Glomerular endothelial cell (primary cell): ENCODE data around the gene BPIFB2. TPM values are rescaled to one million over a fixed set of nuclear protein-coding genes. Genes with fewer than 3 reads are reported as not detected.

Experiments used
- DNase-seq: peaks from one replicate; pipeline ENCODE4 v3.0.0-alpha.2; 2011; ENCODE audit warnings: low read depth, low spot score; ENCODE audit errors: extremely low read depth
- total RNA-seq: library from RNA; depleted of rRNA; stranded (reverse); fragments of >200 nt; gene quantifications from 2 replicates; pipeline ENCODE4 v1.2.3, GENCODE V29; 2015

Gene BPIFB2
- total RNA-seq, 1 donor from 2014 or later = not detected

DNA sequence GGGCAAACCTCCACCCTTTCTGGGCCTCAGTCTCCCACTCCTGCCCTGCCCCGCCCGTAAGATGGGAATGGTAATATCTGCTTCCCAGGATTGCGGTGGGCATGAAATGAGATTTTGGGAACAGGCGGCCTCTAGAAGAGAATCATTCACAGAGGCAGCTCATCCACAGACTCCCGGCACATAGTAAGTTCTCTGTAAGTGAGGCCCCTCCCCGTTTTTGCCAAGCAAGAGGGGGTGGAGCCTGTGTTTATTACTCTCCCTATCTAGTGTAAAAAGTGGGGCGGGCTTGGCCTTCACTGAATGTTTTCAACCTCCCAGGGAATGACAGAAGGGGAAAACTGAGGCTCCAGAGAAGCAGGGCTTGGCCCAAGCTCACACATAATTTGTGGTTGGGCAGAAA lies 23.3 kb upstream of the BPIFB2 start:
- no peak for DNase-seq

DNA sequence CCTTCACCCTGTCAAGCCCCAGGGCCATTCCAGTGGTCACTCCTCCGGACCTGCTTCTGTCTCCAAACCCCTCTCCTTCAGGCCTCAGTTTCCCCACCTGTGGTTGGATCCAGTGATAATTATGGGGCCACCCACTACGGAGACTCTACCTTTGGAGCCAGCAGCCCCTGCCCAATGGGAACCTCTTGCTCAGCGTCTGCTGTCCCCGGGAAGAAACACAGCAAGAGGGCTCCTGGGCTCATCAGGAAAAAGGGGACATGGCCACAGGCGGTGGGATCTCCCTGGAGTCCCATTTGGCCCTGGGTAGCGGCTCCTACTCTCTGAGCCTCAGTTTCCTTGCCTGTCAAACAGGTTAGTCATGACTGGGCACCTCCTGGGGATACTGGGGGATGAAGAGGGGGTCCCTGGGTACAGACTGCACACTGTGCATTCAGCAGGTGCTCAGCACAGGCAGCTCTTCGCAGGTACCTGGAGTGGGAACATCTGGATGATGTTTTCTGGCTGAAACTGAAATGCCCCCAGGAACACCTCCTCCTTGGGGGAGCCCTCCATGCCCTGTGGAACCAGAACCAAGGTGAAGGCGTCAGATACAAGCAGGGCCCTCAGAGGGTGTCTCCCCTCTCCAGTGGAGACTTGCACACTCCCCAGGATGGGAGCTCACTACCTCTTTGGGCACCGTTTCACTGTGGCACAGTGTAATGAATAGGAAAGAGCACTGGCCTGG lies 22.7 kb upstream of the BPIFB2 start:
- DNase-seq = no peak

DNA sequence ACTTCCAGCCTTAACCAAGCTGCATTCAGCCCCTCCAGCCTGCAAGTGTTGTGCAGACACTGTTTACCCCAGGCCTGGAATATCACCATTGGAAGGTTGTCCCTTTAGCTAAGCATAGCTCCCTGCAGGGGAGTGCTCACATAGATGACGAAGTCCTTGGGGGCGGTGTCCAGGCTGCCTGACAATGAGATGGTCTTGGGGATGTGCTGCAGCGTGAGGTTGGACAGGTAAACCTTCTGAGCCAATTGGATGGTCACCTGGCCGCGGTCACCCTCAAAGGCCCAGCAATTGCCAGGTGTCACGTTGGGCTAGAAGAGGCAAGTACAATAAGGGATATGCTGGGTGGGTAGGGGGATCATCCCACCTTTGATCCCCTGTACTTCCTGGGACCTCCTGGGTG lies 21.9 kb upstream of the BPIFB2 start:
- DNase-seq = no peak

DNA sequence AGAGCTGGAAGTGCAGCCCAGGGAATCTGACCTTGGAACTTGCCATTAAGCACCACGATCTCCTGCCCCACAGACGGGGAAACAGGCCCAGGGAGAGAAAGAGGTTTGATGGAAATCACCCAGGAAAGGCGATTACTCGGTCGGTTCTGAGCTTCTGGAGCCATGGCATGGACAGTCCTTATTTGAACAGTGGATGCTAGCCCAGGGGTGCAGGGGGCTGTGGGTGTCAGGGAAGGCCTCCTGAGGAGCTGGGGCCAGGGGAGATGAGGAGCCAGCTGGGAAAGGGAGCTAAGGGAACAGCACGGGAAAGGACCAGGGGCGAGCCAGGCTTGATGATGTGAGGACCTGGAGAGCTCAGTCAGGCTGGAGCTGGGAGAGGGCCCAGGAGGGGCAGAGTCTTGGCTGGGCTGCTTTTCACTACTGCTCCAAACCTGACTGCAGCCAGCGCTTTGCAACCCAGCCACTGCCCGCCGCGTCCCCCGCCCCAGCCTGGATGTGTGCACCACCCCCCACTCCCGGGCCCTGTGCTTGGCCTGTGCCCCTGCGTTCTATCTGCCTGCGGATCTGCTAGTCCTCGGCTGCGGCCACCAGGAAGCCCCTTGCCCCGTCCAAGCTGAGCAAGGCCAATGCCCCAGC lies 21.1 kb upstream of the BPIFB2 start:
- DNase-seq = no peak

DNA sequence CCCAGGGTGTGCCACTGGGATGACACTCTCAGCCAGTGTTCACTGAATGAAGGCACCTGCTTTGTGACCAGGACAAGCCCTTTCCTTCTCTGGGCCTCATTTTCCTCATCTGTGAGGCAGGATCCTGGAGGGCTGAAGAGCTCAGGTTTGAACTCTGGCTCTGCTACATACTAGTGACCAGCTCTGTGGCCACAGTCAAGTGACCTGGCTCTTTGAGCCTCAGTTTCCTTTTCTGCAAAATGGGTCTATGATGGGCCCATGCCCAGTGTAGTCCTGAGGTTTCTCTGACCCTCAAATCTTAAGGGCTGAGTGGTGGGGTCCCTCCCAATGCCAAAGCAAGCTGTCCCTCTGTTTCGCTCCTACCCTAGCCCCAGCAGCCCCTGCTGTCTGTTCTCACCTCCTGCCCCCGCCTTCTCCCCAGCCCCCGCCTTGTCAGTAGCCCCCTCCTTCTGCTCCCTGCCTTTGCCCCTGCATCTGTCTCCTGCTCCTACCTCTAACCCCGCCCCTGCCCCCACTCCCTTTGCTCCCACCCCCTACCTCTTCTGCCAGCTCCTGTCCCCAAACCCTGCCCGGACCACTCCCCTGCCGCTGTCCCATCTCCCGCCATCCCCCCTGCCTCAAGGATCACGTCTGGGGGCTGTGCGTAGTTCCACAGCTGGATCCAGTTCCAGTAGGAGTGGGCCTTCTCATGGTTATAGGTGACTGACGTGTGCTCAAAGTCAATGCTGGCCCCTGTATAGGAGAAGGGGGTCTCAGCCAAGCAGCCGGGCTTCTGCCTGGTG lies 20.3 kb upstream of the BPIFB2 start:
- no peak for DNase-seq

DNA sequence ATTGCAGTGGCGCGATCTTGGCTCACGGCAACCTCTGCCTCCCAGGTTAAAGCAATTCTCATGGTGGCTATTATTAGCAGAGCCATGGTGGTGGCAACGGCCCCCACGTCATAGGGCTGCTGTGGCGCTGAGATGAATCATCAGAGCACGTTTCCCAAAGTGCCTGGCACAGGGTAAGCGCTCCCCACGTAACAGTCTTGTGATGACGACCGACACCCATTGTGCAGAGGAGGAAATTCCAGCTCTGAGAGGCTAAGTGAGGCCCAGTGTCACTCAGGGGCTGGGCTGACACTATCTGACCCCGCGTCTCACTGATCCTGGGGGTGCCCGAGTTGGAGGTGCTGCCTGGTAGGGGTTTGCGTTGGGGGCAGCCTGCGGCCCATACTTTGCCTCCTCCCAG lies 19.5 kb upstream of the BPIFB2 start:
- DNase-seq = no peak

DNA sequence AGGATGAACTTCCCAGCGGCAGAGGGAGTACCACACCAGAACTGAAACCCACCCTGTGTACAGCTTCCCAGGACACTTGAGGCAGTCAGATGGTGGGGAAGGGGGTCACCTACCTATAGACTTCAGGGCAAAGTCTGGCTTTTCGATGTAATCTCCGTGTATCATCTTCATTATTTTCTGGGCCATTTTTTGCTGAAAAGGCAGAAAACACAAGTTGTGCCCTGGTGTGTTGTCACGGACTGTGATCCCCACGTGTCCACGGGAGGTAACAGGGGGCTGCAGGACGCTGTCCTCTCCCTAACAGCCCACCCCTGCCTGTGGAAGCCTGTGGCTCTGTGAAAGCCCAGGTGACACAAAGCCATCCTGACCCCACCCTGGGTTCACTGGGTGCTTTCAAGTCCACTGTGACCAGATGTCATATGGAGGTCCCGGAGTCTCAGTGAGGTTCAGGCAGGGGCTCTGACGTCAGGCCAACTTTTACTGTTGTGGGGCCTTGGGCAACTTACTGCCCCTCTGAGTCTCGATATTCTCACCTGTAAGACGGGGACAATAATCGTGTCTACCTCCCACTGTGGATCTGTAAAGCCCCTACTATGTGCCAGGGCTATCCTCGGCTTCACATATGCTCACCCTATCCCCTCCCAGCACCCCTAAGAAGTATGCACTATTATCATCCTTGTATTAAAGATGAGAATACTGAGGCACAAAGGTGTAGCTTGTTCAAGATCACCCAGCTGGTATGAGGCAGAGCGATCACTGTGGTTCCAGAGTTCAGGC lies 17.8 kb upstream of the BPIFB2 start:
- DNase-seq = no peak

DNA sequence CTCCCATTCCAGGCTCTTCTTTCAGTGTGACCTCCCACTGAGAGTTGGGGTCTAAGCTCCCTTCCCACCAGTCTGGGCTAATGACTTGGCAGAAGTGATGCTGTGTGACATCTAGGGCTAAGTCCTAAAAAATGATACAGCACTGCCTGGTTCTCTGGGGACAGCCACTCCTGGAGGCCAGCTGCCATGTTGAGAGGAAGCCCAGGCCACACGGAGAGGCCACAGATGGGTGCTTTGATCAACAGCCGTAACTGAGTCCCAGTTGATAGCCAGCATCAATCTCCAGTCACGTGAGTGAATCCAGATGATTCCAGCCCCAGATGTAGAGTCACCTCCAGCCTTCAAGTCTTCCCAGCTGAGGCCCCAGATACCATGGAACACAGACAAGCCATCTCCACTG lies 17.1 kb upstream of the BPIFB2 start:
- DNase-seq = no peak

DNA sequence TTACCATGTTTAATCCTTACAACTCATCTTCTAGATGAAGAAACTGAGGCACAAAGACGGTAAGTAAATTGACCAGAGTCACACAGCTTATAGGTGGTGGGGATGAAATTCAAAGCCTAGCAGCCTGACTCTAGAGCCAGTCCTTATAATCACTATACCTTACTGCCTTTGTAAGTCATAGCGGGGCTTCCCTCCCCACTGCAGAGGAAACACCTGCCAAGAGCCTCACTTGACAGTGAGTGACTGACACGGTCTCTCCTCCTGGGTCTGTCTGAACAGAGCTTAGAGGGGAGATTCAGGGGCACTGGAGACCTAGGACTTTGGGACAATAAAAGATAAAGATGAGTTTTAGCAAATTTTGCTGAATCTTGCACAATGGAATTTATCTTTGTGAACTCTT lies 16.1 kb upstream of the BPIFB2 start:
- no peak for DNase-seq

DNA sequence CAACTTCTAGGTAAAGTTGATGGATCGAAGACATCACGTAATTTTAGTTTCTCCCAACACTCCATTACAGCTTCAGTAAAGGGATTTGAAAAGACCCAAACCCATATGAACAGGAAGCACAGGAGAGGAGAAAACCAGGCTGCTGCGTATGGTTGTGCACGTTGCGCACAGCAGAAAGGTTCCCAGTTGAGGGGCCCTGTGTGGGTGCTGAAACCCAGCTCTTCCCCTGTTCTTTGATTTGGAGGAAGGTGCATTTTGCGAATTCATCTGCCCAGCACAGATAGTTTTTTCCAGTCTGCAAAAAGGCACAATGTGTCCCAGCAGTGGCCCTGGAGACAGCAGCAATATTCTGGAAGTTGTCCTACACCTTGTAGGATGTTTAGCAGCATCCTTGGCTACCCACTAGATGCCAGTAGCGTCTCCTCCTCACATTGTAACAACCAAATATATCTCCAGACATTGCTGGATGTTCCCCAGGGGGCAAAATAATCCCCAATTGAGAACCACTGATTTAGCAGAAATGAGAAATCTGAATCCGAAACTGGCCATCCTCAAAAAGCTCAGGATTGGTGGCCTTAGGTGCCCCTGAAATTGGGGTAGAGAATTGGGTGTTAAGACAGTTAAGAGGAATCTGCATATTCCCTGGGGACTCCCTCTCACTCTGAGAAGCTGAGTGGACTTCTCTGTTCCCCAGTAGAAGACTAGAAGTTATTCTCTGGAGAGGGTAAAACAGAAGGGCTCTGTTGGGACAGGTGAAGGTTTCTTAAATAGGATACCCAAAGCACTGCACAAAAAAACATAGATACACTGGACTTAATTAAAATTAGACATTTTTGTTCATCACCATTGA lies 15.5 kb upstream of the BPIFB2 start:
- no peak for DNase-seq

DNA sequence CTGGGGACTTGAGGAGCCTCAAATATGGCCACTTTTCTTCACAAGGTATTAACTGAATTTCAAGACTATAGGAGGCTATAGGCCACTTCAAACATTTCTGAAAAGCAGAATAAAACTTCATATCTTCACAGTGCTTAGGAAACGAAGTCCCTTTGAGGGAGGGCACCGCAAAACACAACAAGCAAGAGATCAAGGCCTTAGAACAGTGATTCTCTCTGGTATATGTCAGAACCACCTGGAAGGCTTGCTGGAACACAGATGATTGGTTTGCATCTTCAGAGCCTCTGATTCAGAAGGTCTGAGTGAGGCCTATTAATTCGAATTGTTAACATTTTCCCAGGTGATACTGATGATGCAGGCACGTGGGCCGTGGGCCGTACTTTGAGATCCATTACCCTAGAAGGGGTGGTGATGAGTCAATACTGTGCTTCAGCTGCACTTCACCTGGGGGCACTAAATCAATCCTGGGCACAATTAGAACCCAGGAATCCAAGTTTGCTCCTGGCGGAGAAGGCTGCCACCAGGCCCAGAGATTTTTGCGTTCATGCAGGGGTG lies 13.9 kb upstream of the BPIFB2 start:
- DNase-seq = no peak

DNA sequence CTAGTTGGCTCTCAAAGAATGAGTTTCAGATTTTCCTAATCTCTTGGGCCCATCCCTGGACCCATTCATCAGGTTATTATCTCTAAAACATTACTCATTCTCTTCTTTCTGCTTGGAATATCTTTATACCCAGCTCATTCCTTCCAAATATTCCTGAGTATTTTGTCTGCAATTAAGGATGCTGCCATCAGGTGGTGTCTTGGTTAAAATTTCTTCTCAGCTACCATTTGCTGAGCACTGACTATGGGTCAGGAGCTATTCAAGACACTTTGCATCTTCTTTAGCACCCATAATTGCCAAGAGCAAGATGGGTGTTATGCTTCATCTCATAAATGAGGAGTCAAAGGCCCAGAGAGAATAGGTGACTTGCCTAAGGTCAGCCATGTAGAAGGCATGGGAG lies 11.7 kb upstream of the BPIFB2 start:
- DNase-seq = no peak

DNA sequence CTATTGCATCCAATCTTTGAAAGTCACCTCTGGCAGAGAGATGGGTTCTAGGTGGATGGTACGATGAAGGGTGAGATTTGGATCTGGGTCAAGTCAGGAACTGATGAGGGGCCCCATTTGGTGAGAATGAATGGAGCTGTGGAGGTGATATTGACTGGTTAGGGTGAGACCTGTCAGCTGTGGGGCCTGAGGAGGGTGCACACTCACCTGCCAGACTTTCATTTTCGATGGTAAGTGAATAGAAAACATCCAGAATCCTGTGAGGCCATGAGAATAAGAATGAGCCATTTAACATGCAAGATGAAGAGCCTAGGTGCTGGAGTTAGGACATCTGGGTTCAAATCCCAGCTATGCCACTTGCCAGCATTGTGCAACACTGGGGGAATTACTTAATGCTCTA lies 10.1 kb upstream of the BPIFB2 start:
- DNase-seq = no peak

DNA sequence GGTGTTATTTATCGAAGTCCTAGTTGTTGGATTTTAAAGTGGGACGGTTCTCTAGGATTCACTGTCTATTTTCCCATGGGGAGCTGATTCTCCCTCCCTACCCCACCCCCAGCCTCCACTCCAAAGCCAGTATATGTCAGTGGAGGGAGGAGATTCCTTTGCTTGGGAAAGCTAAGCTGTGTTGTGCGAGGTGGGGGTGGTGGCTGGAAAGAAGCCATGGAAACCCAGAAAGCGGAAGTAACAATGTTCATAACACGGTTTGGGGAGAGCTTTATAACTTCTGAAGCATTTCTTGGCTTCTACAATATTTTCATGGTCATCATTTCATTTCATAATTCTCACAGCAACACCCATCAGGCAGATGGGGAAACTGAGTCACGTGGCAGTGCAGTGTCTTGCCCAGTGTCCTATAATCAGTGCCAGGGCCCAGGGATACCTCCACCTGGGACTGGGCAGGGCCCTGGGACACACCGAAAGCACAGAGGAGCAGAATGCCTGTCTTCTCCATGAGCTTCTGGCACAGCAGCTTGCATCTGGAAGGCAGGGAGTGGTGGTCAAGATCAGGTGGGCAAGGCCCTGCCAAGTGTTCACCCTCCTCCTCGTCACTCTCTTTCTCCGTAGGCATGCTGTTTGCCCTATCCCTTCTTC lies 7.8 kb upstream of the BPIFB2 start:
- no peak for DNase-seq

DNA sequence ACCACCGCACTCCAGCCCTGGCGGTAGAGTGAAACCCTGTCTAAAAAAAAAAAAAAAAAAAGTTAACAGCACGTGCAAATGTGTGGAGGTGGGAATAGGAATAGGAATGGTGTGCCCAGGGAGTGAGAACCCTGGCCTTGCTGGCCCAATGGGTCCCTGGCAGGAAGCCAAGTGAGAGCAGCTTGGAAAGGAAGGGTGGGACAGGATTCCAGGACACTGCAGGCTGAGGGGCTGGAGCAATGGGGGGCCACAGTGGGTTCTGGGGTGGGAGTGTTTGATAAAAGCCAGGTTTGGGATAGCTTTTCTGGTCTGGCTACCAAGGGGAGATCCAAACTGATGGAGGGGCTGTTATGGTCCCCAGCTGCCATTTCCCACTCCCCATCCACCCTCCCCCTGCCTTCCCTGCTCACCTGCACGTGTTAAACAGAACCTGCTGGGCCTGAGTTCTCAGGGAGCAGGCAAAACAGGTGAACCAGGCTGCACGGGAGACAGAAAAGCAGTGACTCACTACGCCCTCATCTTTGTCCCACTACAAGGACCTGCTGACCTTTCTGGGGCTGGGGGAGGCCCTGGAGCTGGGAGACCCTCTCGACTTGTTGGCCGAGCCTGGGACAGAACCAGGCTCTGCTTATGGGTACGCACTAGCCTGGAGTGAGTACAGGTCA lies 6.6 kb upstream of the BPIFB2 start:
- no peak for DNase-seq

DNA sequence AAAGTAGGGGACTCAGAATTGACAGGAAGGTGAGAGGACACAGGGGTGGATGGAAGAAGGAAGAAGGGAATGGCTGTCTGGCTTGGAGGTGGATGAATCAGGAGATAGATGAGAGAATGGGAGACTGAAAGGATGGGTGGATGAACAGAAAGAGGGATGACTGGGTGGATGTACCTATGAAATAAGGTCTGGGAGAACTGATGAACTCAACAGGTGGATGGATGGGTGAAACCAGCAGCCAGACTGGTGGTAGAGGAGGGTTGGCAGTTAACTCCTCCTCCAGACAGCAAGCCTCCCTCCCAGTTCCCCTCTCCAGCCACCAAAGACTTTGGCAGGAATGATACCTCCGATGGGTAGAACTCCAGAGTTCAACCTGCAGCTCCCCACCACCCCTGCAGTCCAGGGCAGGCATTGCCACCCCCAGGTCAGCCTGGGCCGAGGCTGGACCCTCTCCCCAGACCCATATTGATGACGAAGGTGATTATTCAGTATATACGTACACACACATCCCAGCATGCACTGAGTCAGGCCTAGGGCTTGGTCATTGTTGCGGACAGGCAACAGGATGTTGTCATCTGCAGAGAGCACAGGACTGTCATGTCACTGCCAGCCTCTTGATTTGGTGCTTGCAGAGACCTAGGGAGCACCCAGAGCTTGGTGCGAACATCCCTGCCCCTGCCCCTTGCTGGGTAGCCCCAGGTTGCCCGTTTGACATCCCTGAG lies 5.3 kb upstream of the BPIFB2 start:
- no peak for DNase-seq

DNA sequence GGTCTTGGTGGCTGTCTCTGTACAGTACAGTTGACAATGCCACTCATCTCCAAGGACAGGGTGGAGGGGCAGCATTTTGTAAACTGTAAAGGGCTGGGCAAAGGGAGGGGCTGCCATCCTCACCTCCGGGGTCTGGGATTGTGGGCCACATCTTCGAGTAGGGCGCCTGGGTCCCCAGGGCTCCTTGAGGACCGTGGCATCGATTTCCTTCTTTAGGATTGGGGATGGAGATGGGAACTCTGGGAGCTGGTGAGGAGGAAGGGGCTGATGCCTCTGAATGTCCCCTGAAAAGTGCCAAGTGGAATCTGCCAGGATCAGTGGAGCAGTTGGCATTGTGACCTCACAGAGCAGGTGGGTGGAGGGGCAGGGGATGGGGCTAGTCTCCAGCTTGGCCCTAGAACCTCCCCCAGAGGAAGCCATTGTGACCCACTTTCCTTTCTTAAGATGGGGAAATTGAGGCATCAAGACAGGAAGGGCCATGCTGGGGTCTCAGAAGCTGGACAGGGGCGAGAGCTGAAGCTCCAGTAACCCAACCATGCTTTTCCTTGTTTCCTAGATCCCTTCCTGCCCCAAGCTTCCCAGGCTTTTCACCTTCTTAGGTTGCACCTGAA lies 3.3 kb upstream of the BPIFB2 start, which contains the start of gene SUN5:
Gene SUN5, minus strand, starts transcription at position 293 of the 611 bp plus-strand sequence. Its CDS starts 93 bp downstream, at position 200.
- DNase-seq = no peak

DNA sequence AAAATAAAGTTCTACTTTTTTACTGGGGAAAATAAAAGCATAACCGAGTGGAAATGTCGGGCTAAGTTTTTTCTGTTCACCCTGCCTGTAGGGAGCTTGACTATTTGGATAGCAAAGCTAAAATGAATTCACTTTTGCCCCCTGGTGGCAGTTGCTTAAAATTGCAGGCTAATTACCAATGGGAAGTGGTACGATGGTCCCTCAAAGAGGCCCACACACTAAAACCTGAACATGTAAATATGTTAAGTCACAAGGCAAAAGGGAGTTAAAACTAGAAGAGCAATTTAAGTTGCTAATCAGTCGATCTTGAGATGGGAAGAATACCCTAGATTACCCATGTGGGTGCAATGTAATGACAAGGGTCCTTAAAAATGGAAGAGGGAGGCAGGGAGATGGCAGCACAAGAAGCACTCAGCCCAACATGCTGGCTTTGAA lies 2.4 kb upstream of the BPIFB2 start:
- DNase-seq = no peak
